H1 (cell line): ENCODE data around the gene INTS1. TPM values are rescaled to one million over a fixed set of nuclear protein-coding genes. Genes with fewer than 3 reads are reported as not detected.

Experiments
- CTCF ChIA-PET: fragments of 300-600 bp; sonication (Branson Sonifier 250); formaldehyde crosslinking; loops from one replicate; lab custom pipeline; 2021; ENCODE audit not compliant: partially characterized antibody; lab: Charles Lee
- POLR2A ChIA-PET: fragments of 300-600 bp; sonication (Branson Sonifier 250); formaldehyde crosslinking; loops from one replicate; lab custom pipeline; 2021; ENCODE audit warnings: inconsistent platforms; ENCODE audit not compliant: partially characterized antibody; lab: Charles Lee
- DNase-seq, 2 experiments: peaks; one replicate each; pipeline versions ENCODE4 v3.0.0 to v3.0.0-alpha.2; 2010 to 2022; ENCODE audit warnings: low spot score in 2 of 2, low read depth in 1 of 2, mixed read lengths in 1 of 2
- FAIRE-seq: peaks from 2 replicates; lab custom pipeline; 2011; peaks lifted over from hg19 to GRCh38; lab: Jason Lieb, UNC
- H2AFZ ChIP-seq: 2 replicates; pipeline ENCODE4 v1.8.1; 2012; ENCODE audit warnings: low read length, inconsistent platforms
- H2AK5ac ChIP-seq: 2 replicates; pipeline ENCODE4 v1.6.1; 2013; ENCODE audit warnings: low read depth, low read length
- H2BK120ac ChIP-seq: replicated peaks from 2 replicates; pipeline ENCODE3; 2013; ENCODE audit warnings: low read depth, low read length, inconsistent platforms
- H2BK12ac ChIP-seq: 2 replicates; pipeline ENCODE4 v1.6.1; 2013; ENCODE audit warnings: low read depth, low read length
- H2BK15ac ChIP-seq: 2 replicates; pipeline ENCODE4 v1.6.1; 2013; ENCODE audit warnings: low read length
- H2BK20ac ChIP-seq: 2 replicates; pipeline ENCODE4 v1.6.1; 2013; ENCODE audit warnings: low read length
- H2BK5ac ChIP-seq: 2 replicates; pipeline ENCODE4 v1.6.1; 2013; ENCODE audit warnings: low read depth, low read length
- H3K14ac ChIP-seq: 2 replicates; pipeline ENCODE4 v1.6.1; 2013; ENCODE audit warnings: inconsistent platforms; ENCODE audit not compliant: insufficient read length
- H3K18ac ChIP-seq: 2 replicates; pipeline ENCODE4 v1.6.1; 2013; ENCODE audit warnings: low read length; ENCODE audit errors: extremely low read depth
- H3K23ac ChIP-seq: 2 replicates; pipeline ENCODE4 v1.6.1; 2013; ENCODE audit warnings: inconsistent platforms; ENCODE audit not compliant: insufficient read length
- H3K23me2 ChIP-seq: 2 replicates; pipeline ENCODE4 v1.6.1; 2013; ENCODE audit warnings: low read depth, low read length
- H3K27ac ChIP-seq: 2 replicates; pipeline ENCODE4 v1.6.1; 2011; ENCODE audit warnings: low read depth, low read length, inconsistent platforms
- H3K27me3 ChIP-seq, 4 experiments: replicated peaks in 1 of 4; 1 replicate in 1 of 4; 2 replicates in 3 of 4; pipeline versions ENCODE4 v1.6.1 to v1.8.1; 2011 to 2013; ENCODE audit warnings: low read length in 3 of 4, mild to moderate bottlenecking in 3 of 4, inconsistent platforms in 2 of 4, mixed read lengths in 2 of 4, moderate library complexity in 1 of 4; ENCODE audit not compliant: control insufficient read depth in 3 of 4, insufficient read depth in 3 of 4; ENCODE audit errors: extremely low read depth in 1 of 4
- H3K36me3 ChIP-seq, 4 experiments: 2 replicates each; pipeline versions ENCODE4 v1.6.1 to v1.8.1; 2011 to 2013; ENCODE audit warnings: mild to moderate bottlenecking in 4 of 4, low read length in 3 of 4, moderate library complexity in 2 of 4, control low read depth in 1 of 4, inconsistent platforms in 1 of 4; ENCODE audit not compliant: insufficient read depth in 4 of 4, control insufficient read depth in 2 of 4
- H3K4ac ChIP-seq: replicated peaks from 2 replicates; pipeline ENCODE3; 2013; ENCODE audit warnings: low read length, low read depth, mixed read lengths, inconsistent platforms; ENCODE audit not compliant: insufficient read length
- H3K4me1 ChIP-seq, 4 experiments: replicated peaks in 1 of 4; 1 replicate in 1 of 4; 2 replicates in 3 of 4; pipeline versions ENCODE4 v1.6.1 to v1.8.1; 2011 to 2013; ENCODE audit warnings: low read length in 3 of 4, inconsistent platforms in 2 of 4, mixed read lengths in 1 of 4; ENCODE audit not compliant: insufficient read depth in 4 of 4, control insufficient read depth in 3 of 4
- H3K4me2 ChIP-seq, 2 experiments: 2 replicates each; pipeline versions ENCODE4 v1.6.1 to v1.8.1; 2011 to 2013; ENCODE audit warnings: low read depth in 2 of 2, low read length in 2 of 2, control low read depth in 1 of 2, inconsistent platforms in 1 of 2, mild to moderate bottlenecking in 1 of 2; ENCODE audit not compliant: insufficient read depth in 1 of 2
- H3K4me3 ChIP-seq, 4 experiments: fragments of 200-600, 300-600 bp in 1 of 4; sonication (generic), shearing (Covaris generic), sonication (Bioruptor Twin) in 1 of 4; 2 replicates each; pipeline versions ENCODE4 v1.5.1 to v1.8.1; 2011 to 2016; ENCODE audit warnings: low read length in 4 of 4, low read depth in 3 of 4, control low read depth in 2 of 4, inconsistent platforms in 2 of 4, mild to moderate bottlenecking in 2 of 4, mixed read lengths in 1 of 4, moderate library complexity in 1 of 4; ENCODE audit not compliant: insufficient read depth in 2 of 4; ENCODE audit errors: extremely low read depth in 1 of 4
- H3K56ac ChIP-seq: replicated peaks from 2 replicates; pipeline ENCODE3; 2013; ENCODE audit warnings: low read depth, mild to moderate bottlenecking, mixed read lengths, low read length, inconsistent platforms; ENCODE audit not compliant: insufficient read length
- H3K79me1 ChIP-seq: 2 replicates; pipeline ENCODE4 v1.6.1; 2013; ENCODE audit warnings: low read depth, low read length, control low read depth
- H3K79me2 ChIP-seq, 2 experiments: 2 replicates each; pipeline versions ENCODE4 v1.6.1 to v1.8.1; 2012 to 2013; ENCODE audit warnings: low read length in 2 of 2, mild to moderate bottlenecking in 2 of 2, inconsistent platforms in 1 of 2; ENCODE audit not compliant: insufficient read depth in 2 of 2, control insufficient read depth in 1 of 2
- H3K9ac ChIP-seq, 4 experiments: replicated peaks in 1 of 4; 1 replicate in 1 of 4; 2 replicates in 3 of 4; pipeline versions ENCODE4 v1.6.1 to v1.8.1; 2011 to 2013; ENCODE audit warnings: low read depth in 3 of 4, low read length in 3 of 4, control low read depth in 2 of 4, mild to moderate bottlenecking in 2 of 4, moderate library complexity in 2 of 4, inconsistent platforms in 1 of 4; ENCODE audit errors: extremely low read depth in 1 of 4
- H3K9me3 ChIP-seq, 2 experiments: 2 replicates each; pipeline versions ENCODE4 v1.6.1 to v1.8.1; 2012 to 2013; ENCODE audit warnings: mild to moderate bottlenecking in 2 of 2, moderate library complexity in 2 of 2, control low read depth in 1 of 2, inconsistent platforms in 1 of 2, low read depth in 1 of 2, low read length in 1 of 2, mixed read lengths in 1 of 2; ENCODE audit not compliant: insufficient read depth in 2 of 2
- H4K20me1 ChIP-seq, 2 experiments: replicated peaks in 1 of 2; 2 replicates each; pipeline versions ENCODE3 to v1.8.1; 2011 to 2013; ENCODE audit warnings: inconsistent platforms in 2 of 2, low read length in 2 of 2, mild to moderate bottlenecking in 1 of 2; ENCODE audit not compliant: insufficient read depth in 2 of 2, control insufficient read depth in 1 of 2
- H4K5ac ChIP-seq: 2 replicates; pipeline ENCODE4 v1.6.1; 2013; ENCODE audit warnings: low read length, low read depth, mixed read lengths, inconsistent platforms; ENCODE audit not compliant: insufficient read length
- H4K8ac ChIP-seq: 2 replicates; pipeline ENCODE4 v1.8.0; 2013; ENCODE audit warnings: mild to moderate bottlenecking, moderate library complexity, low read length, inconsistent platforms; ENCODE audit not compliant: insufficient read depth; ENCODE audit errors: extremely low read depth
- H4K91ac ChIP-seq: replicated peaks from 2 replicates; pipeline ENCODE3; 2013; ENCODE audit warnings: low read length, mixed read lengths, inconsistent platforms; ENCODE audit not compliant: insufficient read length
- HDAC6 ChIP-seq: IDR thresholded peaks from one replicate; pipeline ENCODE4 v1.7.1; 2012; ENCODE audit warnings: low read depth, mild to moderate bottlenecking, inconsistent platforms, low read length, moderate library complexity
- RFX5 ChIP-seq: IDR thresholded peaks from 2 replicates; pipeline ENCODE4 v1.6.1; 2011; ENCODE audit warnings: low read depth, low read length, improper control_type of control experiment, borderline replicate concordance
- TAF1 ChIP-seq: IDR thresholded peaks from 2 replicates; pipeline ENCODE4 v1.6.1; 2011; ENCODE audit warnings: mild to moderate bottlenecking, low read depth, low read length
- WGBS, 2 experiments: shearing (Covaris generic) in 1 of 2; methylation state at CpG; one replicate each; pipeline versions ENCODE4 v1.1.6 to v1.1.7; 2013 to 2015; ENCODE audit warnings: low lambda C conversion rate in 2 of 2, mixed read lengths in 2 of 2, inconsistent platforms in 1 of 2, low coverage in 1 of 2, missing lambda C conversion rate in 1 of 2; ENCODE audit not compliant: insufficient replicate concordance in 2 of 2, insufficient coverage in 1 of 2, insufficient read length in 1 of 2; ENCODE audit errors: extremely low coverage in 1 of 2, missing lambda C conversion rate in 1 of 2; 5-methylcytosine and 5-hydroxymethylcytosine counted together
- polyA plus RNA-seq, 7 experiments: library from polyadenylated mRNA; depleted of rRNA in 3 of 7; stranded (reverse) in 5 of 7; unstranded in 2 of 7; fragments of >200 nt in 5 of 7; fragments of 200-250 nt in 2 of 7; gene quantifications; 1 replicate in 5 of 7; 2 replicates in 1 of 7; 4 replicates in 1 of 7; pipeline versions ENCODE4 v1.2.1 to v1.2.3, GENCODE V29; 2011 to 2013; ENCODE audit warnings: missing spikeins in 2 of 7, mixed read lengths in 2 of 7
- total RNA-seq: library from RNA; stranded (reverse); fragmentation: NEBNext Ultra II Directional; extraction: Animal tissue kit (Norgen Biotek cat#: 25700); gene quantifications from 2 replicates; pipeline ENCODE4 v1.2.1, GENCODE V29; 2021

INTS1 gene
- total and polyA plus RNA-seq, 2 of the 8 experiments (the other 6 are each of a cell fraction or from before 2014, with no cell fraction given) = 76.9 to 104 TPM

GRCh38 chr7:1510780-1511154 lies 6.6 kb upstream of the INTS1 start:
- Histone ChIP-seq H2BK12ac (no peak overlapping the region), H3K9me3 (no peaks in the 10 kb centered on the region), H3K79me2 (no peaks in the 10 kb centered on the region), H2AK5ac (no peak overlapping the region), H2BK15ac (no peak overlapping the region), H3K56ac (no peak overlapping the region), H3K23ac (no peak overlapping the region), H3K79me1 (no peaks in the 10 kb centered on the region), H2AFZ (no peak overlapping the region), H3K27me3 (no peaks in the 10 kb centered on the region), H3K36me3 (no peaks in the 10 kb centered on the region), H4K91ac (no peak overlapping the region), H3K18ac (no peak overlapping the region), H2BK5ac (no peak overlapping the region), H4K5ac (no peak overlapping the region), H3K4me3 (no peak overlapping the region), H3K27ac (no peak overlapping the region), H3K14ac (no peak overlapping the region), H2BK20ac (no peak overlapping the region), H4K8ac (no peak overlapping the region), H3K4me2 (no peak overlapping the region), H3K4me1 (peaks cover 3 to 5% (median 5%) of the 10 kb centered on the region in 4 experiments; a peak in 6 of 7 replicates), H3K9ac (no peak overlapping the region), H3K23me2 (peaks cover 2% of the 10 kb centered on the region; the same call in 1 of the 2 replicates), H3K4ac (no peak overlapping the region), H2BK120ac (no peak overlapping the region), H4K20me1 (no peaks in the 10 kb centered on the region)
- DNase-seq = no peak
- ChIA-PET POLR2A (no interaction called here), CTCF (interaction anchor here (0.9 to 1.4 kb wide), 3 partner anchors 9 to 45 kb away, joined by 3 to 5 read pairs (median 4); partner anchors contain the start of gene TMEM184A)
- FAIRE-seq = no peak
- WGBS, 2 experiments = 95% methylated on average over 7 of the region's 16 CpGs; no CpG with 5 or more reads in 1 of the 2 experiments
- no peak for TF ChIP-seq TAF1
- no peak for TF ChIP-seq HDAC6
- no peak for TF ChIP-seq RFX5
